GM13977 (cell line): ENCODE measurements around the gene CDYL.

Source experiments
- DNase-seq: peaks from one replicate; pipeline ENCODE4 v3.0.0; 2012; ENCODE audit warnings: low spot score
- CTCF ChIP-seq: IDR thresholded peaks from 2 replicates; pipeline ENCODE4 v1.5.1; 2012; ENCODE audit warnings: mild to moderate bottlenecking, control low read depth; ENCODE audit not compliant: insufficient read depth; ENCODE audit errors: extremely low read depth, missing control alignments
- in situ Hi-C: fragments of 300-500 bp; cut with MboI; formaldehyde crosslinking; loops from one replicate; pipeline ENCODE4 v1.12.0; 2022; ENCODE audit warnings: low sequenced_read_pairs, low pct_unique_long_range_greater_than_20kb, mixed read lengths, inconsistent platforms; ENCODE audit not compliant: unreplicated experiment

CDYL gene

DNA sequence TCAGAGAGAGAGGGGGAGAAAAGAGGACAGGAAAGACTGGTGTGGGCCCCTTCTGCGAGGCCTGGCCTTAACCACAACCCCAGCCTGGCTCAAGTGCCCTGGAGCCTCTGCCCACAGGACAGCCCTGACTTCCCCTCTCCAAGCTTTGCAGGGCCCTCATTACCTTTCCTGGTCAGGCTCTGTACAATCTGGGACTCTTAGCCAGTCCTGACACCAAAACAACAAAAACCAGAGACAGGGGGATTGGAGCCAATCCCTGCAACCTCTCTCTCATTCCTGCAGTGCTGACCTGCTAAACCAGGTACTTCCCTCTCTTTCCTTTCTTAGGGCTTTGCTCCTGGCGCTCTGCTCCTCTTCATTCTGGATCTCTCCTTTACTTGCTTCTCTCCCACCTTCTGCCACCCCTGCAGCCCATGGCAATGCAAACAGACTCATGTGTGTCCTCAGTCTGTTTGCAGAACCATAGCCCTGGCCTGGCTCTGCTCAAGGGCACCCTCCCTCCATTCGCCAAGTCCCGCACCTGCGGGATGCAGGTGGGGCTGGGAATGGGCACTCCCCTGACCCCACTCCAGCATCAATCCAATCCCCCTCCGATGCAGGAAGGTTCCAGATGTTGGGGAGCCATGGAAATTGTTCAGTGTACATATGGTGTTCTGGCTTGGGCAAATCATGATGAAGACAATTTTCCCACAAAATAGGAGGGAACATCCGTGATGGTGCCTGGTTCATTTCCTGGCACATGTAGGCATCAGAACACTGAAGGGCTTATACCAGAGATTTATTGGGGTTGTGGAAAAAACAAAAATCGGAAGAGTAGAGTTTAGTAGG lies 189.6 kb downstream of the CDYL start:
- no peak for TF ChIP-seq CTCF
- DNase-seq = no peak
- in situ Hi-C loops = no loop called here

DNA sequence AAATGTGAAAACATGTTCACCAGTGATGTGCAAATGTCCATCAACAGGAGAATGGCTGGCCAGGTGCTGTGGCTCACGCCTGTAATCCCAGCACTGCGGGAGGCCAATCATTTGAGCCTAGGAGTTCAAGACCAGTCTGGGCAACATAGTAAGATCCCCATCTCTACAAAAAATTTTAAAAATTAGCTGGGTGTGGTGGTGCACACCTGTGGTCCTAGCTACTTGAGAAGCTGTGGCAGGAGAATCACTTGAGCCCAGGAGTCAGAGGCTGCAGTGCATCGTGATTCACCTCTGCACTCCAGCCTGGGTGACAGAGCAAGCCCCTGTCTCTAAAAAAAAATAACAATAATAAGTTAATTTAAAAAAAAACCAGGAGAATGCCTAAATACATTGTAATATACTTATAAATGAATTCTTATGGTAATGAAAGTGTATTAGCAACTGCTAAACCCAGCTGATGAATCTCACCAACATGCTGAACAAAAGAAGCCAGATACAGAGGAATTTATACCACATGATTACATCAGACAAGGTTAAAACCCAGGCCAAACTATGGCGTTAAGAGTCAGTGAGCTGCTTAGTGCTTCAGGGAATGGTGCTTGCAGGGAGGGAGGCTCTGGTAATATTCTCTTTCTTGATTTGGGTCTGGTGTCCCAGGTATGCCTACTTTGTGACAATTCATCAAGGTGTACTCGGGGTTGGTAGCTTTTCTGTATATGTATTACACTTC lies 191.3 kb downstream of the CDYL start:
- in situ Hi-C loops = no loop called here
- no peak for TF ChIP-seq CTCF
- no peak for DNase-seq

DNA sequence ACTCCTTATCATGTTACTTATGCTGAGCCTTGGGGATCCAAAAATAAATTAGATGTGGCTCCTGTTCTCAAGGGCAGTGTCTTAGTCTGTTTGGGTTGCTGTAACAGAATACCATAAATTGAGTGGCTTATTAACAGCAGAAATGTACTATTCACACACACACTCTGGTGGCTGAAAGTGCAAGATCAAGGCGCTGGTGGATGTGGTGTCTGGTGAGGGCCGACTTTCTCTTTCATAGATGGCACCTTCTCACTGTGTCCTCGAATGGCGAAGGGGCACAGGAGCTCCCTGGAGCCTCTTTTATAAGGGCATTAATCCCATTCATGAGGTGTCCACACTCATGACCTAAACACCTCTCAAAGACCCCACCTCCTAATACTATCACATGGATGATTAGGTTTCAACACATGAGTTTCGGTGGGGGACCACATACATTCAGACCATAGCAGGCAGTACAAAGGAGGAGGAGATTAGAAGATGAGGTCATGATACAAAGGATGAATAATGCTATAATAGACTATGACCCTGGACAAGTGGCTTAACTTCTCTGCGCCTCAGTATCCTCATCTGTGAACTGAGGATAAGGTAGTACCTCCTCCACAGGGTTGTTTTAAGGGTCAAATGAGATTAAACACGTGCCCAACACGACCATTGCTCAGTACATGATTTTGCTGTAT lies 193.5 kb downstream of the CDYL start:
- in situ Hi-C loops = no loop called here
- no peak for DNase-seq
- TF ChIP-seq CTCF = no peak

DNA sequence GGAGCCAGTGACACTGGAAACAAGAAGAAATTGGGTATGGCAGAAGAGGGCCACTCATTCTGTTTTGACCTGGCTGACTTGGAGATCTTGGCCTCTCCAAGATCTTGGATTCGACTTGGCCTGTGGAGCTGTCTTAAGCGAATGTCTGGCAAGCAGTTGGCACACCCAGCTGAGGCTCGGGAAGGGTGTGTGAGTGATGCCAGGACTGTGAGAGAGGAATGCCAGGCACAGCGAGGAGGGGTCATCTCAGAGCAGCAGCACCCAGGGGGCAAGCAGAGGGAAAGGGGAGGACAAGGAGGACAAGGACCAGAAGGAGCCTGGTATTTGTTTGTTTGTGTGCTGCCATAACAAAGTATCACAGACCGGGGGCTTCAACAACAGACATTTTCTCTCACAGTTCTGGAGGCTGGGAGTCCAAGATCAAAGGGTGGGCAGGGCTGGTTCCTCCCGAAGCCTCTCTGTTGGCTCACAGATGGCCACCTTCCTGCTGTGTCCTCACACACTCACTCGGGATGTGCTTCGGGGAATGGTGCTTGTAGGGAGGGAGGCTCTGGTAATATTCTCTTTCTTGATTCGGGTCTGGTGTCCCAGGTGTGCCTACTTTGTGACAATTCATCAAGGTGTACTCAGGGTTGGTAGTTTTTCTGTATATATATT lies 194.7 kb downstream of the CDYL start:
- in situ Hi-C loops = no loop called here
- no peak for DNase-seq
- TF ChIP-seq CTCF = no peak

DNA sequence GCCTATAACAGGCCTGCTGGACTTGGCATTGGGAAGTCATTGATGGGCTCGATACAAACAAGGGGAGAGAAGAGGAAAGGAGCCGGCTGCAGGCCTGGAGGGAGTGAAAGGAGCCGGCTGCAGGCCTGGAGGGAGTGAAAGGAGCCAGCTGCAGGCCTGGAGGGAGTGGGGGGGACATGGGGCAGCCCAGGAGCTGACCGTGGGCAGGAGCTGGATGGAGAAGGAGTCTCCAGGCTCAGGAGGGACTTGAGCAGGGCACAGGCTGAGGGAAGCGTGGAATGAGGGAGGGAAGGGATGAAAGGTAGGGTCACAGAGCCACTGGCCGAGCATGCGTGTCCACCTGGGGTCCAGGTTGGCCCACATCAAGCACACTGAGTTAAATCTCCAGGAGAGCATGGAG lies 195.6 kb downstream of the CDYL start:
- in situ Hi-C loops = no loop called here
- DNase-seq = no peak
- no peak for TF ChIP-seq CTCF

- in situ Hi-C loops = no loop called here
- no peak for TF ChIP-seq CTCF
- DNase-seq = no peak
Observed at GRCh38 chr6:4972438-4972837, 196.2 kb downstream of the CDYL start.
